ENCODE results near the gene NUMB.

GRCh38 chr14:73276836-73277235, 181.5 kb downstream of the NUMB start:
- TF ChIP-seq CTCF (IDR thresholded peaks at IDR 0.05): no peak
- no peak for TF ChIP-seq ZFX (IDR thresholded peaks at IDR 0.05; ENCODE audit: borderline replicate concordance)
